Stimulated activated CD4-positive, alpha-beta T cell treated with anti-CD3 and anti-CD28 coated beads, Interleukin-15, amount 100 ng/mL, for 48 hours (primary cell): Measurements from ENCODE around the gene CFAP20DC.
"Not testable (repeated sequence)": the region's sequence is repeated elsewhere in the genome, so short reads cannot be mapped to it uniquely, and the experiment has no call there.

Source experiments
- DNase-seq, 2 donors: peaks; one replicate each; pipeline ENCODE4 v3.0.0-alpha.2; 2020; ENCODE audit warnings: low read depth in 2 of 2

The CFAP20DC gene

DNA sequence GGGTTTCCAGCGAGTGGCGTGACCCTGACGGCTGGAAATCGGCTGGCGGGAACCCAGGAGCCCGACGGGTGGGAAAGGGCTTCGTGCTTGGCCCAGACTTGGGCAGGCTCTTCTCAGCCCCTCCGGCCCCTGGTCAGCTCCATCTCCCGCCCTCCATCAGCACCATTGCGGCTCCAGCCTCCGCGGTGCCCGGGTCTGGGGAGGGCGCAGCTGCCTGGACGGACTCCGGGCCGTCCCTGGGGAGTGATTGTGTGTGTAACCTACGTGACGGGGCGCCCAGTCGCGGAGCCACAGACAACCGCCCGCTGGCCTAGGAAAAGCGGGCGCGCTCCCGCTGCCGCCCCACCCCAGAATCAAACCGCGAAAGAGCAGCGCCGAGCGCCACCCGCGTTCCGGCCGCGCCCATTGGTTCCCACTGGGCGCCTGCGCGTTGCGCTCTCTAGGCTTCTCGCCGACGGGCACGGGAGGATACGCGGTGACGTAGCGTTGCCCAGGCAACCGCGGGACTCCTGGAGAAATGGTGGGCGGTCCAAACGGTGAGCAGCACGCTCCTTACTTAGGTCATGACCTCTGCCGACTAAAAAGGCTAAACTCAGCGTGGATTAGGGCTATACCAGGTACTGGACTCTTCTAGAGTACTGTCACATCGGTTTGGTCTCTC lies at the start of gene CFAP20DC:
Gene CFAP20DC (minus strand): TSS at position 355 of the 661 bp plus-strand sequence. CDS start 394 bp downstream, outside the sequence.
- DNase-seq = peak; percentile 89 to 90

DNA sequence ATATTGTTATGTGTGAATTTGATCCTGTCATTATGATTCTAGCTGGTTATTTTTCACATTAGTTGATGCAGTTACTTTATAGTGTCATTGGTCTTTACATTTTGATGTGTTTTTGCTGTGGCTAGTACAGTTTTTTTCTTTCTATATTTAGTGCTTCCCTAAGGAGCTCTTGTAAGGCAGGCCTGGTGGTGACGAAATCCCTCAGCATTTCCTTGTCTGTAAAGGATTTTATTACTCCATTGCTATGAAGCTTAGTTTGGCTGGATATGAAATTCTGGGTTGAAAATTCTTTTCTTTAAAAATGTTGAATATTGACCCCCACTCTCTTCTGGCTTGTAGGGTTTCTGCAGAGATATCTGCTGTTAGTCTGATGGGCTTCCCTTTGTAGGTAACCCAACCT lies 48.7 kb upstream of the CFAP20DC start:
- DNase-seq = not testable (repeated sequence)

DNA sequence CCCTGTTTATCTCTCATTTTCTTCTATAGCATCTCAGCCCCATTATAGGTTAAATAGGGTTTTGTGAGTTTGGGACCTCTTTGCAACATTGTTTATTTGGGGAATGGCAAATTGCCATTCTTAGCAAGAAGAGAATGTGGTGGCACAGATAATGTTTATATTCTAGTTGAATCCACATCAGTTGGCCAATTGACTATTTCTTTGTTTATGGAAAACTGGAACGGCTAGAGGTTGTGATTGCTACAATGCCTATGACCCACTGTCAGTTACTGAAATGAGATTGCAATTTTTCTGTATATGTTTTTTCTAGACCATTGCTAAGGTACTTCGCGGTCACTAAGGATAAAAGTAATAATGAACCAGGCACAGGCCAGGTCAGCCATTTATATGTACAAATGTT lies 44.6 kb upstream of the CFAP20DC start:
- DNase-seq = no peak

DNA sequence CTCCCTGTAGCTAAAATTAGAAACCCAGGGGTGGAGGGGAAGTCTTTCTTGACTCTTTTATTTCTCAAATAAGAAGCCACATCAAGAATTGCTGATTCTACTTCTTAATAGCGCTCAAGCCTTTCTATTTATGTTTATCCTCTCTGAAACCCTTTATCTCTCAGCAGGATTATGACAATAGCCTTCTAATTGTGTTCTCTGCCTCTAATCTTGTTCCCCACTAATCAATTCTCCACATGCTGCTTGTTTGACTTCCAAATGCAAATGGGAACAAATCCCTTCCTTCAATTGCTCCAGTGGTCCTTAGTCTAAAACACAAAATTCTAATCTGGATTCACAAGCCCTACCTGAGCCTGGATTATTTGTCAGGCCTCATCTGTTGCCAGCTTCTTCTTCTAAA lies 43.7 kb upstream of the CFAP20DC start:
- DNase-seq = no peak

DNA sequence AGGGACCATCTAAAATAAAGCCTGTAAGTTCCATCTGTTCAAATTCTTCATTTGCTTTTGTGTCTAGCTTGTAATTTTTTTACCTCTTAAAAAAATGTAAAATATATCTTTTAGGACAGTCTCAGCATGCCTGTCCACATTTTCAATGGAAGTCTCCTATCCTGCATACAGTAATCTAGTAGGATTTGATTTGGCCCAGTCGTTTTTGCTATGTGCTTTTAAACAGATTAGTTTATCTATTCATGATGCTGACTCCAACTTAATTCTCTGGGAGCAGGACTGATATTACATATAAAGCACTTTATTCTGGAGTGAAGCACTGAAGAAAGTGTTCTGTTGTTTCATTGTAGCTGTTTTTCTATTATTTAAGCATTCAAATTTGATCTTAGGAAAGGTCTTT lies 38.9 kb upstream of the CFAP20DC start:
- DNase-seq = no peak

DNA sequence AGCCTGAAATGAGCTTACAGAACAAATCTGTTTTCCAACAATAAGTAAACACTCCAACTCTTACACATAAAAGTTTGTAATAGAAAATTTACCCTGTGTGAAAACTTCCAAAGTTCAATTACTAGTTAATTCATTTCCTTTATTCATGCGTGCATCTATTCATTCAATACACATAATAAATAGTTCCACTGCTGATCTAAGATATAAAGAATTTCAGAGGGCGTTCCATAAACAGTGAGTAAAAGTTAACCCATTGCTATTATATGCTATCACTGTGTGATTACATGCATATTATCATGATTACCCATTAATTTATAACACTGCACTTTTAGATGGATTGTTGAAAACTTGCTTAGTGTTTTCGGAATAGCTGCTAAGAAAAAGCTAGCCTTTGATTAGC lies 36.2 kb upstream of the CFAP20DC start:
- no peak for DNase-seq

DNA sequence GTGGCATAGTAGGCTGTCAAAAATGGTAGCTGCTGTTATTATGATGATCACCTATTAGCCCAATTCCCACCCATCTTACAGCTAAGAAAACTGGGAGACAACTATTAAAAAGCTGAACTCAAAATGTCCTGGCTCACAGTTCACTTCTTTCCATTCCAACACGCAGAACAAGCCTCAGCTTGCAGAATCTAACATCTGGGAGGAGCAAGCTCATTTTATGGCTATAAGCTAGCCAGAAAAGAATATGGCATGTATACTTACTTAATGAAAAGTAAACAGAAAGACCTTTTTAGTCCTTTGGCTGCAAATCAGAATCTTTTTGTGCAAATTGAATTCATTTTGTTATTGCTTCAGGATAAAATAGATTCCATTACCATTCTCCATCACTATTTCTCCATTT lies 34.8 kb upstream of the CFAP20DC start:
- no peak for DNase-seq

DNA sequence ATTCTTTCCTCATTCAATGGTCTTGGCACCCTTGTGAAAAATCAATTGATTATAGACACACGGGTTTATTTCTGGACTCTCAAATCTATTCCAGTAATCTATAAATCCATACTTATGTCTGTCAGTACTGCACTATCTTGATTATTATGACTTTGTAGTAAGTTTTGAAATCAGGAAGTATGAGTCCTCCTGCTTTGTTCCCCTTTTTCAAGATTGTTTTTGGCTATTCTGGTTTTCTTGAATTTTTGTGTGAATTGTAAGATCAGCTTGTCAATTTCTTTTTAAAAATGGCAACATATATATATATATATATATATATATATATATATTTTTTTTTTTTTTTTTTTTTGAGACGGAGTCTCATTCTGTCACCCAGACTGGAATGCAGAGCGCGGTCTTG lies 32.3 kb upstream of the CFAP20DC start:
- no peak for DNase-seq

DNA sequence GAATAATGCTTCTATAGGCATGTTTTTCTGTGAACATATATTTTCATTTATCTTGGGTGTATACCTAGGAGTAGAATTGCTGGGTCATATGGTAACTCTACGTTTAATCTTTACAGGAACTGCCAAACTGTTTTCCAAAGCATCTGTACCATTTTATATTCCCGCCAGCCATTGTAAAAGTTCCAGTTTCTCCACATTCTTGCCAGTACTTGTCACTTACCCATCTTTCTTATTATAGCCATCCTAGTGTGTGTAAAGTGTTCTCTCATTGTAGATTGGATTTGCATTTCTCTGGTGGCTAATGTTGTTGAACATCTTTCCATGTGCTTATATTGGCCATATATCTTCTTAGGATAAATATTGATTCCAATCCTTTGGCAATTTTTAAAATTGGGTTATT lies 31.2 kb upstream of the CFAP20DC start:
- no peak for DNase-seq

DNA sequence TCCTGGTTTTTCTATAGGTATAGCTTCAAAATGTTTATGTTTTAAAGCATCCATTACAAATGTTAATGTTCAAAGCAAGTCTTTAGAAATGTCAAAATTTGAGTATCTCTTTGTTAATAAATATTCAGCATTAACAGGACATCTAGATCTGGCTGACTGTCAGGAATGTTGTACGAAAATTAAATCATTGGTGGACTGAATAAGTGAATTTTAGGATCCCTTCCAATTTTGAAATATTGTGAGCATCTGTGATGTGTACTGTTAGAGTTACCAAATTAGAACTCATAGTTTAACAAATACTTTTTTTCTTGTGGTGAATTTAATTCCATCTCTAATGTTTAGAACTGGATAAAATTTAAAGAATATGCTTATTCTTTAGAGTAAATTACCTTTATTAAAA lies 30.1 kb upstream of the CFAP20DC start:
- DNase-seq = no peak

DNA sequence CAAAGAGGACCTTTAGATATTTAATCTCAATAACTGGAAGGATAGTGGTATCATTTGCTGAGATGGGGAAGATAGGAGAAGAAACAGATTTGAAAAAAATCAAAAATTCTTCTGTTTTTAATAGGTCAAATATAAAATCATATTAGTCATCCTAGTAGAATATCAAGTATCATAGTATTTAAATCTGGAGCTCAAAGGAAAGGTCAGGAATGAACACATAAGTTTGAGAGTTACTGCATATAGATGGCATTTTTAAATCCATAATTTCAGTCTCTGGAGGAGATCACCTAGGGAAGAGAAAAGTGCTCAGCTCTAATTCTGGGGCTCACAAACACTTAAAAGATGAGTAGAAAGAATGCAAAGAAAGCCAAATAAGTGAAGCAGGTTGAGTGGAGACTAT lies 24.9 kb upstream of the CFAP20DC start:
- no peak for DNase-seq

DNA sequence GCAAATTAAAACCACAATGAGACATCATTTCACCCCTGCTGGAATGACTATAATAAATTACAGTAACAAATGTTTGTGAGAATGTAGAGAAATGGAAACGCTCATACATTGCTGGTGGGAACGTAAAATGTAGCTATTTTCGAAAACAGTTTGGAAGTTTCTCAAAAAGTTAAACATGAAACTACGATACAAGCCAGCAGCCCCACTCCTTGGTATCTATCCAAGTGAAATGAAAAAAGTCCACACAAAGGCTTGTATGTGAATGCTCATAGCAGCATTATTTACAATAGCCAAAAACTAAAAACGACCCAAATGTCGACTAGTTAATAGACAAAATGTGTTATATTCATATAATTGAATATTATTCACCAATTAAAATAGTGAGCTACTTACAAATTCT lies 22.9 kb upstream of the CFAP20DC start:
- no peak for DNase-seq

DNA sequence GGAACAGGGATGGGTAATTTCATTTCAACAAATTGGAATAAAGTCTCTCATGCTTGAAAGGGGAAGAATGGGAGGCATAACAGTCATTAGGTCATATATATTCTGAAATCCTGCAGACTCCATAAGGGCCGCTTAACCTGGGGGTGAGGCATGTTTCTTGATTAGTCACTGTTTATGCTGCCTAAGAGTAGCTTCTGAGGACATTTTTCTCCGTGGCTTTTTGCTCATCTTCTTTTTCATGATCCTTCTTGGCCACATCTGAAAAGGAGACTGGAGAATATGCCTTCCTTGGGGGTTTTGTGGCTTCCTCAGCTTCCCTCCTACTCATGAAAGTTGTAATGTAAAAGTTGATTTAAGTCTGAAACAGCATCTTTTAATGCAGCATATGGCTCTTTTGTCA lies 20.0 kb upstream of the CFAP20DC start:
- no peak for DNase-seq

DNA sequence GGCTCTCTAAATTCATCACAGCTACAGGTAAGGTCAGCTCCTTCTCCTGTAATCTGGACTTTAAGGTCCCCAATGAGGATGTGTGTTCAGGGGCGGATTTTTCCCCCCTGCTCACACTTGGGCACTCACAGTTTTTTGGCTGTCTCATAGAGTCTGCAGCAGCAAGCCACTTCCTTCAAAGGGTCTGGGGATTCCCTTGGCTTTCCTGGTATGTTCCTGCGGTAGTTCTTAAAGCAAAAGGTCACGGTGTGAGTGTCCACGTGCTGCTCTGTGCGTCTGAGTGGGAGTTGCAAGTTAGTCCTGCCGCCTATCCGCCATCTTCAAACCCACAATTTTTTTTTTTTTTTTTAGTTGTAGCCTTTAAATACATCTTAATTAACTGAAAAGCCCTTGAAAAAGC lies 15.4 kb upstream of the CFAP20DC start:
- no peak for DNase-seq

DNA sequence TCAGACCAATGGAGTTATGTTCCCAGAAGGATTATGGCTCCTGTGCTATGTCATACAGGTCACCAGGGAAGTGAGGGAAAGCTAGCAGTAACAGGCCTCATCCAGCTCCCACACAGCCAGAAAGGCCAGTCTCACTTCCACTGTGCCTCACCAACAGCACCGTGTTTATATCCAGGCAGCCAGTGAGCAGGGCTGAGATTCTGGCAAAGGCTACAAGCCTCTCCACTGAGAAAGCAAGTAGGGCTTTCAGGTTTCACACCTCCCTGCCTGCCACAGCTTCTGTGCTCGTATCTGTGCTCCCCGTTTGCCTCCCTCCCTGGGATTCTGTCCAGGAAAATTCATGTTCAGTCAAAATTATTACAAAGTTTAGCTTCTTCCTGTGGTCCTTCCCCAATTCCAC lies 14.9 kb upstream of the CFAP20DC start:
- no peak for DNase-seq

DNA sequence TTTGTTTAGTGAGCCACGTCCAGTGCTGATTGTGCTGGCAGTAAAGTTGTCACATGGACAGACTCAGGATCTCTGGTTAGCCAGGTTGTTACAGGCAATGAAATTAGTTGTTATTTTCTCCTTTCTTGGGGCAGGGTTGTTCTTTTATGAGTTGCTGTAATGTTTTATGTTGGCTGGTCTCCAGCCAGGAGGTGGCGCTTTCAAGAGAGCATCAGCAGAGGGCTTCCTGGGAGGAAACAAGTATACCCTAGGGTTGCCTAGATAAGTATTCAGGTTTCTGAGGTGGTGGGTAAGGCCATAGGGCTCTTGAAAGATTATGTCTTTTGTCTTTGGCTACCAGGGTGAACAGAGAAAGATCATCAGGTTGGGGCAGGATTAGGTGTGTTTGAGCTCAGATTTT lies 14.5 kb upstream of the CFAP20DC start:
- no peak for DNase-seq

DNA sequence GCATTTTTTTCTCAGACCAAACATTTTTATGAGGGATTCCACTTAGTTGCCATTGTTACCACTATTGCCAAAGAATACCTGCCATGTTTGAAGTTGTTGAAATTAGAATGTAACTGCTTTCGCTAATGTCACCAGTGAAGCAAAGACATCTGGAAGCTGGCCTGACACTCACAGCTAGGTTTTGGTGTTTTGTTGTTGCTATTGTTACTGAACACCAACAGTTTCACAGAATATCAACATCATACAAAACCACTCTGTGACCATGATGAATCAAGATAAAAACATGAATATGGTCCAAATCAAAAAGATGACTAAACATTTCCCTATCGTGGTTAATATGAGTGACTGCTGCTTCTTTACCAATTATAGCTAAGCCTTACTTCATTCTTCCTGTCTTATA lies 6.9 kb upstream of the CFAP20DC start:
- no peak for DNase-seq

DNA sequence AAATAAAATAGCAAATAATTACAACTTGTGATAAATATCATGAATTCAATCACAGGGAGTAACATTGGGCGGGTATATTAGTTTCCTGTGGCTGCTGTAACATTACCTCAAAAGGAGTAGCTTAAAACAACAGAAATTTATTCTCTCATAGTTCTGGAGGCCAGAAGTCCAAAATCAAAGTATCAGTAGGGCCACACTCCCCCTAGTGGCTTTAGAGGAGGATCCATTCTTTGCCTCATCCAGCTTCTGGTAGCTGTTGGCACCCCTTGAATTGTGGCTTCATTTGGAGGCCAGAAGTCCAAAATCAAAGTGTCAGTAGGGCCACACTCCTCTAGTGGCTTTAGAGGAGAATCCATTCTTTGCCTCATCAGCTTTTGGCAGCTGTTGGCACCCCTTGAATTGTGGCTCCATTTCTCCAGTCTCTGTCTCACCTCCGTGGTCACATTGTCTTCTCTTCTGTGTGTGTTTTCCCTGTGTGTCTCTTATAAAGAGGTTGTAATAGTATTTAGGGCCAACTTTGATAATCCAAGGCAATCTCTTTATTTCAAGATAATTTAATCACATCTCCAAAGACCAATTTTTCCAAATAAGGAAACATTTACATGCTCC lies 3.1 kb upstream of the CFAP20DC start:
- no peak for DNase-seq

DNA sequence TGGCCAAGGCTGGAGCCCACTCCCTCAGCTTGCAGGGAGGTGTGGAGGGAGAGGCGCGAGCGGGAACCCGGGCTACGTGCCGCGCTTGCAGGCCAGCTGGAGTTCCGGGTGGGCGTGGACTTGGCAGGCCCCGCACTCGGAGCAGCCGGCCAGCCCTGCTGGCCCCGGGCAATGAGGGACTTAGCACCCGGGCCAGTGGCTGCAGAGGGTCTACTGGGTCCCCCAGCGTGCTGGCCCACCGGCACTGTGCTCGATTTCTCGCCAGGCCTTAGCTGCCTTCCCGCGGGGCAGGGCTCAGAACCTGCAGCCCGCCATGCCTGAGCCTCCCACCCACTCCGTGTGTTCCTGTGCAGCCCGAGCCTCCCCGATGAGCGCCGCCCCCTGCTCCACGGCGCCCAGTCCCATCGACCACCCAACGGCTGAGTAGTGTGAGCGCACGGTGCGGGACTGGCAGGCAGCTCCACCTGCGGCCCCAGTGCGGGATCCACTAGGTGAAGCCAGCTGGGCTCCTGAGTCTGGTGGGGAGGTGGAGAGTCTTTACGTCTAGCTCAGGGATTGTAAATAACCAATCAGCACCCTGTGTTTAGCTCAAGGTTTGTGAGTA lies 1.1 kb upstream of the CFAP20DC start:
- not testable (repeated sequence) for DNase-seq

DNA sequence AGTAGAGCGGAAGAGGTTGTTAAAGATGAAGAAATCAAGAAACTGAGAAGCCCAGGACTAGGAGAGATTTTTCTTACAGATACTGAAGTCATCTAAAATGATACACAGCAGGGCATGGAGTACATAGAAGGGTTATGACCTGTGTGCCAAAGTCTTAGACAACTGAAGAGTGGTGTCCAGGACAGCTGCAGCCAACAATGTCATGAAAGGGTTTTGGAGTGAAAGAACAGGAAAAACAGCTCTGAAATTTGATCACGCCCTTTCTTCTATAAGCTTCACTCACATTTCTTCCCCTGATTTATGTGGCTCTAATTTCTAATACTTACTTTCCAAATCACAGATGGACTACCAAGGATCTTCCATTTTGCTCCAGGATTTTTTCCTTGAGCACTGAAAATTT lies 3.0 kb downstream of the CFAP20DC start:
- no peak for DNase-seq

DNA sequence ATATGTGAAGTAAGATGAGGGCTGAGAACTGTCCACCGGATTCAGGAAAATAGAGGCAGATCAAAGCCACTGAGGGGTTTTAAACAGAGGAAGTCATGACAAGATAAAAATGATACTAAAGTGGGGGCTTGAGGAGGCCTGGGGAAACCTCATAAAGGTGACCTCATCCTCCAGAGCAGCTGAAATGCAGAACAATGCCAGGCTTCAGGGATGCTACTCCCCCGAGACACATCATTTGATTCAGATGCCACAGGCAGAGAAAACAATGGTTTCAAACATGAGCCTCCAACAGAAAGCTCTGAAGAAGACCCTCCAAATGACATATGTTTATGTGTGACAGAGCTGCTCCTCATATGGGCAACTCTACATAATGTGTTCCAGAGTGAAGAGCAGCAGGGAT lies 6.4 kb downstream of the CFAP20DC start:
- DNase-seq = no peak

DNA sequence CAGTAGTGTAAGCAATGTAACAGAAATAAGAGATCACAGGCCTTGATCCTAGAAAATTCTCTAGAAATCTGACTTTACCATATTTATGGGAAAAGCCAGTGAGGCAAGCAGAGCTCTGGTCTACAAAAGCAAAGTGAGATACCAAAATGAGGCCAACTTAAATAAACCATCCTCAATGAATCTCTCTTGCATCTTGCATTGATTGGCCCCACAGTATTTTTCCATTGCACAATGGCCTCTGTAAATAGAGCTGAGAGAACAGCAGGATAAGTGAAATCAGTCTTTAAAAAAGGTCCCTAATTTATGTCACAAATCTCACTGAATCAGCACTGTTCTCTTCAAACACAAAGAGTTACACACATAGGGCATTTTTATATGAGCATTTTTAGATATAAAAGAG lies 8.9 kb downstream of the CFAP20DC start:
- DNase-seq = no peak

DNA sequence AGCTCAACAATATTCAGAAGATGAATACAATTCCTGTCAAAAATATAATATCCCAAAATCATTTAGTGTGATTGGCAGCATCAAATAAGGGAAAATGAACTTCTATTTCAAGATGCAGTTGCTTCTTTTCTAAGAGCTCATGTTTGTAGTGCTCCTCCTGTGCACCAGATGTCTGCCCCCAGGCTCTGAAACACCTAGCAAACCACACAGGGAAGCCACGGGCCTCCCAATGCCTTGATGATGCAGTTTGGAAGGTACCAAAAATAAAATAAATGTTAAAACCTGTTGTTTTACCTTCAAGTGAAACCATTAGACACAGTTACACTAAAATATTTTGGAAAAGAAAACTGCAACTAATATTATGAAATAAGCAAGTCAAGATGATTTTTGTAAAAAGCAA lies 22.2 kb downstream of the CFAP20DC start:
- no peak for DNase-seq

DNA sequence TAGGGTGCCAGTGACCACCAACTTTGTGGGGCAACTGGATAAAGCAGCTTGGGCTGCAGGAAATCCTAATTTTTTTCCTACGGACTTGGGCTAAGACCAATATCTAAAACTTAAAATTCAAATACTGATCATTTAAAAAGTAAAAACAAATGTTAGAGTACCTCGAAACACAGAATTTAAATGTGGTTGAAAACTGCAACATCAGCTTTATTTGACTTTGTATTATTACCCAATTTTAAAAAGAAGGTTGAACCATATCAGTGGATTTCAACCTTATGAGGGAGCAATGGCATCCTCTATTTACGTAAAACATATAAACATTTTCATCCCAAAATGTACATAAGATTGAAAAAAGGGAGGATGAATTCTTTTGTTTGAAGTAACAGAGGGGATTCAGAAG lies 26.2 kb downstream of the CFAP20DC start:
- no peak for DNase-seq
